ENCODE measurements around the gene TTF1. TPM values are rescaled to one million over a fixed set of nuclear protein-coding genes. Genes with fewer than 3 reads are reported as not detected.
A peak's percentile ranks its signal among the peaks of the same experiment; 100 is the strongest.

TTF1 gene
- total RNA-seq, 4 donors from 2014 or later: 7.7 to 19.7 (median 9.1) TPM

DNA sequence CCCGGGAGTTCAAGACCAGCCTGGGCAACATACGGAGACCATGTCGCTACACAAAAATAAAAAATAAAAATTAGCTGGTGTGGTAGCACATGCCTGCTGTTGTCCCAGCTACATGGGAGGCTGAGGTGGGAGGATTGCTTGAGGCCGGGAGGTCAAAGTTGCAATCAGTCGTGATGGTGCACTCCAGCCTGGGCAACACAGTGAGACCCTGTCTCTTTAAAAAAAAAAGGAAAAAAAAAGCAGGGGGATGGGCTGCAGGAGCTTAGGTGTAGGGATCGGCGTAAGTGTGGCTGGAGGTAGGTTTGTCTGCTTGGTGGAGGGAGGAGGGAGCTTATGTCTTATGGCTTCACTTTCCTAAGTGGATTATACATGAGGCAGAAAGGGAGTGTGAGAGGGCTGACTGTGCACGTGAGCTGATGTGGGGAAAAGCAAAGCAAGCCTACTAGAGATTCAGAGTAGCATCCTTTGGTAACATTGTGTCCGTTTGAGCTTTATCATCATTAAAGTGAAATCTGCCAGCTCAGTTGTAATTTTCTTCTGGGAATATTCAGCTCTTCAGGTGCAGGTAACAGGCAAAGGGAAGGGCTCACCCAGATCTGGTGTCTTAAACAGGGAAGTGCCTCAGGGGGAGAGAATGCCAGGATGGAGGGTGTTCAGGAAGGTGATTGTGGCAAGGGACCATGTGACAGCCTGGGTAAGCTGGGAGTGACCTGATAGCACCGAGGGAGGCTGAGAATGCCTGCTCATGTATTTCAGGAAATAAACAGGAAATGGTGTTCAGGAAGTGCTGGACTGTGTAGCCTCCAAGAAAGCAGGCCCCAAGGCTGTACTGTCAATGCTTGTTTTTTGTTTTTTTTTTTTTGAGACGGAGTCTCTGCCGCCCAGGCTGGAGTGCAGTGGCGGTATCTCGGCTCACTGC is 34.2 kb downstream of the TTF1 start:
- DNase-seq (ENCODE audit: low spot score in 2 of 2): peak in 1 of 2 donors; percentile 68
- Histone ChIP-seq H3K36me3 (peaks cover 29% of the 10 kb centered on the region), H3K9me3 (no peaks in the 10 kb centered on the region), H3K4me3 (no peak overlapping the region), H3K4me1 (no peaks in the 10 kb centered on the region), H3K27me3 (no peaks in the 10 kb centered on the region), H3K27ac (peak overlapping the region; percentile 56)
- TF ChIP-seq POLR2AphosphoS5 (IDR thresholded peaks at IDR 0.05): peak in 1 of 3 donors; percentile 9
- TF ChIP-seq, protein P1, sequence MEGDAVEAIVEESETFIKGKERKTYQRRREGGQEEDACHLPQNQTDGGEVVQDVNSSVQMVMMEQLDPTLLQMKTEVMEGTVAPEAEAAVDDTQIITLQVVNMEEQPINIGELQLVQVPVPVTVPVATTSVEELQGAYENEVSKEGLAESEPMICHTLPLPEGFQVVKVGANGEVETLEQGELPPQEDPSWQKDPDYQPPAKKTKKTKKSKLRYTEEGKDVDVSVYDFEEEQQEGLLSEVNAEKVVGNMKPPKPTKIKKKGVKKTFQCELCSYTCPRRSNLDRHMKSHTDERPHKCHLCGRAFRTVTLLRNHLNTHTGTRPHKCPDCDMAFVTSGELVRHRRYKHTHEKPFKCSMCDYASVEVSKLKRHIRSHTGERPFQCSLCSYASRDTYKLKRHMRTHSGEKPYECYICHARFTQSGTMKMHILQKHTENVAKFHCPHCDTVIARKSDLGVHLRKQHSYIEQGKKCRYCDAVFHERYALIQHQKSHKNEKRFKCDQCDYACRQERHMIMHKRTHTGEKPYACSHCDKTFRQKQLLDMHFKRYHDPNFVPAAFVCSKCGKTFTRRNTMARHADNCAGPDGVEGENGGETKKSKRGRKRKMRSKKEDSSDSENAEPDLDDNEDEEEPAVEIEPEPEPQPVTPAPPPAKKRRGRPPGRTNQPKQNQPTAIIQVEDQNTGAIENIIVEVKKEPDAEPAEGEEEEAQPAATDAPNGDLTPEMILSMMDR (IDR thresholded peaks at IDR 0.05): no peak
- 62% methylated on average over 14 of the region's 14 CpGs for WGBS

DNA sequence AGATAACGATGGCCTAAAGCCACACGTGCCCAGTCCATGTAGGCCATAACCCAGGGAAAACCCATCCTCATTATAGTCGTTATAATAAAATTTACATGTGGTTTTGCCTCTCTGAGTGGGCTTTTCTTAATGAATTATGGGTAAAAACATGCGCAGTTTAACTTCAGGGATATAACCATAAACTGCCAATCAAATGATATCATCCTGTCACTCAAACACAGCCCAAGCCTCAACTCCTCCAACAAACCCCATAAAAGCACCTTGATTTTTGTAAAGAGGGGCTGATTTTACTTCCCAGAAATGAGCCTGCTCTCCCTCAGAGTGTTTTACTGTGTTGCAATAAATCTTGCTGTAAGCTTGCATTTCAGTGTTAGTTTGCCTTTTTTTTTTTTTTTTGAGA is 36.0 kb downstream of the TTF1 start:
- 88% methylated on average over 4 of the region's 4 CpGs for WGBS
- no peak overlapping the region for H3K27ac ChIP-seq
- H3K4me3 ChIP-seq: no peak overlapping the region
- no peaks in the 10 kb centered on the region for H3K27me3 ChIP-seq
- no peak for TF ChIP-seq EP300 (IDR thresholded peaks at IDR 0.05)
- no peak for TF ChIP-seq POLR2A (IDR thresholded peaks at IDR 0.05)
- no peak for TF ChIP-seq POLR2AphosphoS5 (IDR thresholded peaks at IDR 0.05)
- TF ChIP-seq, protein P1 (IDR thresholded peaks at IDR 0.05): no peak
- H3K9me3 ChIP-seq: no peaks in the 10 kb centered on the region
- no peaks in the 10 kb centered on the region for H3K4me1 ChIP-seq
- DNase-seq (ENCODE audit: low spot score in 2 of 2): no peak
- H3K36me3 ChIP-seq: peaks cover 12% of the 10 kb centered on the region

DNA sequence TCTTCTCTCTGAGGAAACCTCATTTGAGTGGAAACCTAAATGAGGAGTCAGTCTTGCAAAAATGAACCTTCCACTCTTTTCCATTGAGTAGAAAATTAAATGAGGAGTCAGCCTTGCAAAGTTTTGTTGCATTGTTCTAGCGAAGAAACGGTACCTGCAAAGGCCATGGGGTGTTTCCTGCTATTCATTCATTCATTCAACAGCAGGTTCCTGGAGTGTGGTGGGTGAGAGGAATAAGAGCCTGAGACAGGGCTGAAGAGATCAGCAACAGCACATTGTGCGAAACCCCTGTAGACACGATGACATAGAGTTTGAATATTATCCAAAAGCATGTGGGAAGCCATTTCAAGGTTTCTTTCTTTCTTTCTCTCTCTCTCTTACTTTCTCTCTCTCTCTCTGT is 37.2 kb downstream of the TTF1 start:
- Histone ChIP-seq H3K4me3 (no peak overlapping the region), H3K36me3 (peaks cover under 1% of the 10 kb centered on the region), H3K4me1 (no peaks in the 10 kb centered on the region), H3K27me3 (no peaks in the 10 kb centered on the region), H3K27ac (no peak overlapping the region), H3K9me3 (no peaks in the 10 kb centered on the region)
- DNase-seq (ENCODE audit: low spot score in 2 of 2): no peak
- no peak for TF ChIP-seq EP300 (IDR thresholded peaks at IDR 0.05)
- no peak for TF ChIP-seq POLR2A (IDR thresholded peaks at IDR 0.05)
- TF ChIP-seq, protein P1 (IDR thresholded peaks at IDR 0.05): no peak
- TF ChIP-seq POLR2AphosphoS5 (IDR thresholded peaks at IDR 0.05): no peak
- WGBS: 91% methylated on average over 4 of the region's 4 CpGs

DNA sequence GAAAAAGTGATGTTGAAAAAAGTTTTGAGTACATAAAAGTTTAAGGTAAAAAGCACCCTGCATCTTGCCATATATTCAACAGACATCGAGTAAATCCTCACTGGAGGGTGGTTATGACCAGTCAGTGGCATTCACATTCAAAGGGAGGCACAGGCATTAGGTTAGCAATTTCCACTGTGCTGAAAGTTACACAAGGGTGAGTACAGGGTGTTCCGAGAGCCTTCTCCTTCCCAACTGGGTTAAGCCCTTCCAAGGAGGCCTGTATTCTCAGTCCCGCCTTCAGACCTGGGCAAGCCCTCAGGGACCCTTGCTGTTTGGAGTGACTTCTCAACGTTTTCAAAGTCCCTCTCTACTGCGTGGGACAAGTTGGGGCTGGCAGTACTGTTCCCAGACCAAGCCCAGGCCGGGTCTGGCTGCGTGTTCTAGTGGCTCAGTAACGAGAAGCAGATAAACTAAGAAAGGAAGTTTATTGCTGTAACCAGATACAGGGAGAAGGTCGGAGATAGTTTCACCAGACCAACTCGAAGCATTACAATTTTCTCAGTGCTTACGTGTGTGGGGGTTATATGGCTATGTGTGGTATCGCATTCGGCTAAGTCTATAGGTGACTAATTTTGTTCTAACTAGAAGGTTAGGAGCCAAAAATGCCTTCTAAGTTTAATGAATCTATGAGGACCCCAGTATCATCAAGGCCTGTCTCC is 38.9 kb downstream of the TTF1 start:
- Histone ChIP-seq H3K4me1 (no peaks in the 10 kb centered on the region), H3K9me3 (no peaks in the 10 kb centered on the region), H3K4me3 (no peak overlapping the region), H3K27me3 (no peaks in the 10 kb centered on the region), H3K27ac (no peak overlapping the region), H3K36me3 (no peaks in the 10 kb centered on the region)
- no peak for DNase-seq (ENCODE audit: low spot score in 2 of 2)
- WGBS: 54% methylated on average over 13 of the region's 13 CpGs
- TF ChIP-seq EP300 (IDR thresholded peaks at IDR 0.05) (no peak), POLR2AphosphoS5 (IDR thresholded peaks at IDR 0.05) (no peak), POLR2A (IDR thresholded peaks at IDR 0.05) (no peak)
- TF ChIP-seq, protein P1 (IDR thresholded peaks at IDR 0.05): no peak

DNA sequence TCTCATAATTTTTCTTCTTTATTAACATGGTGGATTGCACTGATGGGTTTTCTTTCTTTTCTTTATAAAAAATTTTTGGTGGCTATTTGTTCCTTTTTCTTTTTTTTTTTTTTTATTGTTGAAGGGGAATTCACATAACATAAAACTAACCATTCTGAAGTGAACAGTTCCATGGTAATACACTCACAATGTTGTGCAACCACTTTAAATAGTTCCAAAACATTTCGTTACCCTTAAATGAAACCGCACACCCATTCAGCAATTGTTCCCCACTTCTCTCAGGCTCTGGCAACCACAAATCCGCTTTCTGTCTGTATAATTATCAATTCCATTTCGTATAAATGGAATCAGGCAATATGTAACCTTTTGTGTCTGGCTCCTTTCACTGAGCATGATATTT is 40.2 kb downstream of the TTF1 start:
- no peaks in the 10 kb centered on the region for H3K27me3 ChIP-seq
- TF ChIP-seq EP300 (IDR thresholded peaks at IDR 0.05) (no peak), POLR2AphosphoS5 (IDR thresholded peaks at IDR 0.05) (no peak), POLR2A (IDR thresholded peaks at IDR 0.05) (no peak)
- TF ChIP-seq, protein P1 (IDR thresholded peaks at IDR 0.05): no peak
- H3K36me3 ChIP-seq: no peaks in the 10 kb centered on the region
- no peak overlapping the region for H3K4me3 ChIP-seq
- 87% methylated on average over 4 of the region's 4 CpGs for WGBS
- DNase-seq (ENCODE audit: low spot score in 2 of 2): no peak
- H3K9me3 ChIP-seq: no peaks in the 10 kb centered on the region
- no peak overlapping the region for H3K27ac ChIP-seq
- no peaks in the 10 kb centered on the region for H3K4me1 ChIP-seq
